Gastrocnemius medialis (tissue), 4 donors: ENCODE results near the gene MYT1. TPM values are rescaled to one million over a fixed set of nuclear protein-coding genes. Genes with fewer than 3 reads are reported as not detected.
"Not testable (repeated sequence)": the region's sequence is repeated elsewhere in the genome, so short reads cannot be mapped to it uniquely, and the experiment has no call there.

Experiments used
- ATAC-seq, 2 donors: fragments of 150-250 bp; one replicate each; pipeline ENCODE4 v1.9.1; 2016
- DNase-seq, 2 donors: peaks; one replicate each; pipeline ENCODE4 v3.0.0-alpha.2; 2019
- H3K27ac ChIP-seq, 4 donors: fragments of 200-600 bp; sonication (generic); 1 replicate in 1 of 4; 2 replicates in 3 of 4; pipeline ENCODE4 v1.5.1; 2016 to 2018; ENCODE audit warnings: mild to moderate bottlenecking in 2 of 4, moderate library complexity in 1 of 4
- H3K27me3 ChIP-seq, 3 donors: fragments of 200-600 bp; sonication (generic) in 2 of 3; 1 replicate in 1 of 3; 2 replicates in 2 of 3; pipeline versions ENCODE4 v1.5.1 to v1.6.0; 2016 to 2019; ENCODE audit warnings: mild to moderate bottlenecking in 1 of 3, moderate library complexity in 1 of 3
- H3K36me3 ChIP-seq, 2 donors: fragments of 200-600 bp; sonication (generic) in 1 of 2; one replicate each; pipeline ENCODE4 v1.5.1; 2017 to 2018
- H3K4me1 ChIP-seq, 2 donors: fragments of 200-600 bp; sonication (generic) in 1 of 2; one replicate each; pipeline ENCODE4 v1.5.1; 2016 to 2017; ENCODE audit warnings: mild to moderate bottlenecking in 2 of 2
- H3K4me3 ChIP-seq, 4 donors: fragments of 200-600 bp; sonication (generic) in 3 of 4; 1 replicate in 1 of 4; 2 replicates in 3 of 4; pipeline ENCODE4 v1.5.1; 2016 to 2019; ENCODE audit warnings: mild to moderate bottlenecking in 2 of 4
- H3K9me3 ChIP-seq, 3 donors: fragments of 200-600 bp; sonication (generic) in 2 of 3; 1 replicate in 1 of 3; 2 replicates in 2 of 3; pipeline ENCODE4 v1.5.1; 2016 to 2019
- POLR2A ChIP-seq, 2 donors: fragments of 450-650 bp; IDR thresholded peaks; one replicate each; pipeline ENCODE4 v1.6.1; 2017; ENCODE audit warnings: antibody characterized with exemption in 2 of 2, mild to moderate bottlenecking in 2 of 2, moderate library complexity in 2 of 2
- in situ Hi-C, 4 donors: fragments of 200-750 bp; cut with MboI; loops; one replicate each; pipeline versions ENCODE4 v1.15.0 to v1.8.0; 2017; ENCODE audit warnings: low sequenced_read_pairs in 4 of 4
- intact Hi-C: fragments of 100-400 bp; cut with DNase I; formaldehyde crosslinking; loops from one replicate; pipeline ENCODE4 v1.15.1; 2023; ENCODE audit warnings: low total_unique reads
- total RNA-seq, 4 donors: library from RNA; depleted of rRNA; stranded (reverse); fragments of >200 nt; gene quantifications; one replicate each; pipeline versions ENCODE4 v1.1.0 to v1.2.3, GENCODE V29; 2016
- TF ChIP-seq, protein P1 (sequence below), 5 experiments: fragments of 450-650 bp in 3 of 5; fragments of 200-600 bp in 2 of 5; sonication (generic) in 2 of 5; IDR thresholded peaks in 4 of 5; conservative IDR thresholded peaks in 1 of 5; 1 replicate in 4 of 5; 2 replicates in 1 of 5; pipeline ENCODE4 v1.5.1; 2016 to 2019; ENCODE audit warnings: antibody characterized with exemption in 5 of 5, mild to moderate bottlenecking in 3 of 5, moderate library complexity in 3 of 5

Gene MYT1
- total RNA-seq, 4 donors from 2014 or later: not detected

DNA sequence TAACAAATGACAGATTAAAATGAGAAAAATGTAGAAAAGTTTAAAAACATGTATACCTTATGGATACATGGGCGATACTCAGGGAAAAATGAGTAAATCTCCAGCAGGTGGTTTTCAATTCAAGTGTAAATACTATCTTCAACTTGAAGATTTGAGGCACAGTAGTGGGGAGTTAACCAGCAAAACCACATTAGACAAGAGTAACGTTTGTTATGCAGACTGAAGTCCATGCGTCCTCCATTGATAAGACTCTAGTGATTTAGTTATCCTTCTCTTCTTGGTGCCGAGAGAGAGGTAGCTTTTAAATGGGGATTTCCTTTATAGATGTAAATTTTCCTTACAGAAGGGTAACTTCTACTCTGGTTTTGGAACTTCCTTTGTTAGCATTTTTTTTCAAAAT, 119.4 kb downstream of the MYT1 start:
- Histone ChIP-seq H3K4me1 (no peaks in the 10 kb centered on the region), H3K27me3 (no peaks in the 10 kb centered on the region), H3K36me3 (no peaks in the 10 kb centered on the region), H3K9me3 (no peaks in the 10 kb centered on the region), H3K27ac (no peak overlapping the region), H3K4me3 (no peak overlapping the region)
- no peak for ATAC-seq
- no peak for TF ChIP-seq POLR2A (IDR thresholded peaks at IDR 0.05)
- TF ChIP-seq, protein P1, sequence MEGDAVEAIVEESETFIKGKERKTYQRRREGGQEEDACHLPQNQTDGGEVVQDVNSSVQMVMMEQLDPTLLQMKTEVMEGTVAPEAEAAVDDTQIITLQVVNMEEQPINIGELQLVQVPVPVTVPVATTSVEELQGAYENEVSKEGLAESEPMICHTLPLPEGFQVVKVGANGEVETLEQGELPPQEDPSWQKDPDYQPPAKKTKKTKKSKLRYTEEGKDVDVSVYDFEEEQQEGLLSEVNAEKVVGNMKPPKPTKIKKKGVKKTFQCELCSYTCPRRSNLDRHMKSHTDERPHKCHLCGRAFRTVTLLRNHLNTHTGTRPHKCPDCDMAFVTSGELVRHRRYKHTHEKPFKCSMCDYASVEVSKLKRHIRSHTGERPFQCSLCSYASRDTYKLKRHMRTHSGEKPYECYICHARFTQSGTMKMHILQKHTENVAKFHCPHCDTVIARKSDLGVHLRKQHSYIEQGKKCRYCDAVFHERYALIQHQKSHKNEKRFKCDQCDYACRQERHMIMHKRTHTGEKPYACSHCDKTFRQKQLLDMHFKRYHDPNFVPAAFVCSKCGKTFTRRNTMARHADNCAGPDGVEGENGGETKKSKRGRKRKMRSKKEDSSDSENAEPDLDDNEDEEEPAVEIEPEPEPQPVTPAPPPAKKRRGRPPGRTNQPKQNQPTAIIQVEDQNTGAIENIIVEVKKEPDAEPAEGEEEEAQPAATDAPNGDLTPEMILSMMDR (IDR thresholded peaks at IDR 0.05 in 4 of 5, conservative IDR thresholded peaks at IDR 0.05 in 1 of 5): no peak
- no peak for DNase-seq
- intact Hi-C loops: no loop called here
- in situ Hi-C loops: no loop called here

DNA sequence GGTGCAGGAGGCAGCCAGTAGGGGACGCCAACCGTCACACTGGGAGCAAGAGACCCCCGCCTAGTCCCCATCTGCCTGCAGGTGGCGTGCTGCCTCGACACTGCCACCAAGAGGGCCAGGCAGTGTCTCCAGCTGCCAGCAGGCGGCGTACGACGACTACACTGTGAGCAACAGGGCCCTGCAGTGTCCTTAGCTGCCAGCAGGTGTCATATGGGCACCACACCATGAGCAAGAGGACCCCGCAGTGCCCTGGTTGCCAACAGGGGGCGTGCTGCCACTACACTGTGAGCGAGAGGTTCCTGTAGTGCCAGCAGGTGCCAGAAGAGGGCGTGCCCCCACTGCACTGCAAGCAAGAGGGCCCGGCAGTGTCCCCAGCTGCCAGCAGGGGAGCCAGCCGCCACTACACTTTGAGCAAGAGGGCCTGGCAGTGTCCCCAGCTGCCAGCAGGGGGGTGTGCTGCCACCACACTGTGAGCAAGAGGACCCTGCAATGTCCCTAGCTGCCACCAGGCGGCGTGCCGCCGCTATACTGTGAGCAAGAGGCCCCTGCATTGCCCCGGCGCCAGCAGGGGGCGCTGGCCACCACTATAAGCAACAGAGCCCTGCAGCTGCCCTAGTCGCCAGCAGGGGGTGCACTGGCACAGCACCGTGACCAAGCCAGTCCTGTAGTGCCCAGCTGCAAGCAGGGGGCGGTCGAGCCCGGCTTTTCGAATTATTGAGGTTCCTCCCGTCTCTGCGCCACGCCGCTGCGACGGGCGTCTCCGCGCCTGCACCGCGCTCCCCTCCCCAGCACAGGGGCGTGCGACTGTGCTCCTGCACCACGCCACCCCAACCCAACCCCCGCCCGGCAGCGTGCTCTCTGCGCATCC, 121.6 kb downstream of the MYT1 start:
- TF ChIP-seq, protein P1 (IDR thresholded peaks at IDR 0.05 in 4 of 5, conservative IDR thresholded peaks at IDR 0.05 in 1 of 5): peak; percentile 4 to 96 (median 74)
- H3K36me3 ChIP-seq, H3K4me1 ChIP-seq, H3K27ac ChIP-seq, in situ Hi-C loops, H3K4me3 ChIP-seq, intact Hi-C loops, H3K27me3 ChIP-seq, H3K9me3 ChIP-seq: not testable (repeated sequence)
- DNase-seq (peak in 1 of 2 donors; percentile 69), ATAC-seq (peak in 1 of 2 donors; percentile 36)

DNA sequence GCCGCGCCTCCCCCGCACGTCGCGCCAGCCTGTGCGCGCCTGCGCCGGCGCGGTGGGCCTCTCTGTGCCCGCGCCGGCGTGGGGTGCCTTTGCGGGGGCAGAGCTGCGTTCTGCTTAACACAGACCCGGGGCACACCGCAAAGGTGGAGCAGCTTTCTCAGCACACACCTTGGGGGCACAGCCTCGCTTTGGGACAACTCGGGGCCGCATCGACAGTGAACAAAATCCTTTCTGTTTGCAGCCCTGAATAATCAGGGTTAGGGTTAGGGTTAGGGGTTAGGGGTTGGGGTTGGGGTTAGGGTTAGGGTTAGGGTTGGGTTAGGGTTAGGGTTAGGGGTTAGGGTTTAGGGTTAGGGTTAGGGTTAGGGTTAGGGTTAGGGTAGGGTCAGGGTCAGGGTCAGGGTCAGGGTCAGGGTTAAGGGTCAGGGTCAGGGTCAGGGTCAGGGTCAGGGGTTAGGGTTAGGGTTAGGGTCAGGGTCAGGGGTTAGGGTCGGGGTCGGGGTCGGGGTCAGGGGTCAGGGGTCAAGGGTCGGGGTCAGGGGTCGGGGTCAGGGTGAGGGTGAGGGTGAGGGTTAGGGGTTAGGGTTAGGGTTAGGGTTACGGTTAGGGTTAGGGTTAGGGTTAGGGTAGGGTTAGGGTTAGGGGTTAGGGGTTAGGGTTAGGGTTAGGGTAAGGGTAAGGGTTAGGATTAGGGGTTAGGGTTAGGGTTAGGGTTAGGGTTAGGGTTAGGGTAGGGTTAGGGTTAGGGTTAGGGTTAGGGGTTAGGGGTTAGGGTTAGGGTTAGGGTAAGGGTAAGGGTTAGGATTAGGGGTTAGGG, 122.4 kb downstream of the MYT1 start:
- H3K27ac ChIP-seq, H3K27me3 ChIP-seq, DNase-seq, H3K9me3 ChIP-seq, H3K4me3 ChIP-seq, H3K36me3 ChIP-seq, H3K4me1 ChIP-seq, intact Hi-C loops, in situ Hi-C loops: not testable (repeated sequence)
- peak in 1 of 2 donors; percentile 11 for ATAC-seq

DNA sequence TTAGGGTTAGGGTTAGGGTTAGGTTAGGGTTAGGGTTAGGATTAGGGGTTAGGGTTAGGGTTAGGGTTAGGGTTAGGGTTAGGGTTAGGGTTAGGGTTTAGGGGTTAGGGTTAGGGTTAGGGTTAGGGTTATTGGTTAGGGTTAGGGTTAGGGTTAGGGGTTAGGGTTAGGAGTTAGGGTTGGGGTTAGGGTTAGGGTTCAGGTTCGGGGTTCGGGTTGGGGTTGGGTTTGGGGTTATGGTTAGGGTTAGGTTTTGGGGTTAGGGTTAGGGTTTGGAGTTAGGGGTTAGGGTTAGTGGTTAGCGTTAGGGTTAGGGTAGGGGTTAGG, 123.0 kb downstream of the MYT1 start:
- H3K27ac ChIP-seq, in situ Hi-C loops, H3K36me3 ChIP-seq, H3K9me3 ChIP-seq, H3K27me3 ChIP-seq, H3K4me1 ChIP-seq, ATAC-seq, DNase-seq, intact Hi-C loops, H3K4me3 ChIP-seq: not testable (repeated sequence)

Other genes starting within 250 kb of the MYT1 start
- gene UCKL1, start 208.0 kb upstream of the MYT1 start, total RNA-seq: 10 to 100 TPM; 22.0 to 46.4 (median 27.1) TPM
- gene ZNF512B, start 194.5 kb upstream of the MYT1 start, total RNA-seq: 10 to 100 TPM in 1 of 4 donors, 1 to 10 TPM in 3; 5.7 to 10.9 (median 8.8) TPM
- 1 to 10 TPM in 2 of 4 donors, under 1 TPM in 1, not detected in 1; 0.24 to 1.9 (median 1.0) TPM for gene SAMD10, start 184.8 kb upstream of the MYT1 start, total RNA-seq
- 10 to 100 TPM; 39.3 to 68.4 (median 47.7) TPM for gene PRPF6, start 183.3 kb upstream of the MYT1 start, total RNA-seq
- gene C20orf204, start 128.3 kb upstream of the MYT1 start, total RNA-seq: under 1 TPM in 3 of 4 donors, not detected in 1; 0.16 to 0.66 (median 0.33) TPM
- 1 to 10 TPM; 2.9 to 6.5 (median 5.6) TPM for gene SOX18, start 114.8 kb upstream of the MYT1 start, total RNA-seq
- 10 to 100 TPM in 1 of 4 donors, 1 to 10 TPM in 3; 8.4 to 21.0 (median 8.8) TPM for gene TCEA2, start 101.3 kb upstream of the MYT1 start, total RNA-seq
- 1 to 10 TPM in 3 of 4 donors, under 1 TPM in 1; 0.92 to 7.7 (median 3.5) TPM for gene RGS19, start 84.9 kb upstream of the MYT1 start, total RNA-seq
- under 1 TPM; 0.10 to 0.68 (median 0.15) TPM for gene OPRL1, start 84.4 kb upstream of the MYT1 start, total RNA-seq
- not detected for gene LKAAEAR1, start 80.1 kb upstream of the MYT1 start, total RNA-seq
- not detected for gene NPBWR2, start 56.9 kb upstream of the MYT1 start, total RNA-seq
- 10 to 100 TPM; 51.3 to 96.9 (median 75.4) TPM for gene PCMTD2, start 91.3 kb downstream of the MYT1 start, total RNA-seq